KOPT-K1 (cell line): ENCODE results near the gene PDZD2.
"Not testable (repeated sequence)": the region's sequence is repeated elsewhere in the genome, so short reads cannot be mapped to it uniquely, and the experiment has no call there.

Experiments
- H3K27ac ChIP-seq: fragments of 200-600 bp; sonication (generic); 2 replicates; pipeline ENCODE4 v1.5.1; 2016; ENCODE audit warnings: antibody characterized with exemption, mild to moderate bottlenecking, low read depth, low read length; ENCODE audit not compliant: poor library complexity, severe bottlenecking
- H3K36me3 ChIP-seq: fragments of 200-600 bp; sonication (generic); 2 replicates; pipeline ENCODE4 v1.5.1; 2017; ENCODE audit warnings: antibody characterized with exemption, mild to moderate bottlenecking, low read length, moderate library complexity; ENCODE audit not compliant: insufficient read depth
- H3K9me3 ChIP-seq: fragments of 200-600 bp; sonication (generic); 2 replicates; pipeline ENCODE4 v1.5.1; 2017; ENCODE audit warnings: antibody characterized with exemption, low read length, mild to moderate bottlenecking; ENCODE audit not compliant: insufficient read depth, poor library complexity, severe bottlenecking

The PDZD2 gene

GRCh38 chr5:31754741-31755675, 116.1 kb downstream of the PDZD2 start:
- Histone ChIP-seq H3K9me3 (no peaks in the 10 kb centered on the region), H3K36me3 (no peaks in the 10 kb centered on the region), H3K27ac (no peak overlapping the region)

GRCh38 chr5:31755676-31756230, 116.8 kb downstream of the PDZD2 start:
- Histone ChIP-seq H3K9me3 (no peaks in the 10 kb centered on the region), H3K27ac (no peak overlapping the region), H3K36me3 (no peaks in the 10 kb centered on the region)

DNA sequence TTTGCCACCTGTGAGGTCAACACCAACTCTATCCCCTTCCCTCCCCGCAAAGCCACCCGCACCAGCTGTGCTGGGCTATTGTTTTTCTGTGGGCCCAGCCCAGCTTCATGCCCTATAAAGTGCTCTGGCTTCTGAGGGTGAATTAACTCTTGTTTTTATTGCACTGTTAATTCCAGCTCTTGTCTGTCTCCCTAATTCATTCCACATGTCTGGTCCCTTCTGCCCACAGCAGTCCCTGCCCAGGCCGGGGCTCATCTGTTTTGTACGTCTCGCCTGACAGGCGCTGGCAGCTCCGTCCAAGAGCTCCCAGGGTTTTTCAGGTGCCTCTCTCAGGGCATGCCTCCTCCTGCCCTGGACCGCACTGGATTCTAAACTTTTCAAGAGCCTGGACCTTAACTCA, 118.9 kb downstream of the PDZD2 start:
- Histone ChIP-seq H3K36me3 (no peaks in the 10 kb centered on the region), H3K9me3 (no peaks in the 10 kb centered on the region), H3K27ac (no peak overlapping the region)

- Histone ChIP-seq H3K27ac (no peak overlapping the region), H3K36me3 (no peaks in the 10 kb centered on the region), H3K9me3 (no peaks in the 10 kb centered on the region)
Measured at GRCh38 chr5:31758803-31759425, 120.0 kb downstream of the PDZD2 start.

DNA sequence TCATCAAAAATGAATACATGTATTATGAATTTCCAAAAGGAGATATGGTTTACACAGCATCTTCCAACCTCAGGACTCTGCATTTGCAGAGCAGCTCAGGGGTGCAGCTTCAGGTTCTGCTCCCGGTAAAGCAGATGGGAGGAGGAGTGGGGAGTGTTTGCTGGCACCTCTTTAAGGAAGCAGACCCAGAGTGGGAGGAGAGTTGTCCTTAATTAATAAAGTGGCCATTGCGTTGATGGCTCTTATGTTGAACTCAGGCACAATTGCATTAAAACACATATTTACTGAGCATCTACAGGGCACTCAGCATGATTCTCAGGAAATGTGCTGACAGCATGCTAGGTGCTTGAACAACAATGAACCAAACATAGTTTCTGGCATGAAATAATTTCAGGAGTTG, 121.0 kb downstream of the PDZD2 start:
- Histone ChIP-seq H3K36me3 (no peaks in the 10 kb centered on the region), H3K27ac (no peak overlapping the region), H3K9me3 (no peaks in the 10 kb centered on the region)

DNA sequence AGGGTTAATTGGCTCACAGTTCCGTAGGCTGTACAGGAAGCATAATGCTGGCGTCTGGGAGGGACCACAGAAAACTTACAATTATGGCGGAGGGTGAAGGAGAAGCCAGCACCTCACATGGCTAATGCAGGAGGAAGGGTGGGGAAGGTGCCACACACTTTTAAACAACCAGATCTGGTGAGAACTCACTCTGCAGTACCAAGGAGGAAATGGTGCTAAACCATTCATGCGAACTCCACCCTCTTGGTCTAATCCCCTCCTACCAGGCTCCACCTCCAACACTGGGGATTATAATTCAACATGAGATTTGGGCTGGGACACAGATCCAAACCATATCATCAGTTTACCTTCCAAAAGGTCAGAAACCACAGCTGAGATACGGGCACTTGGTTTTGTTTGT, 122.9 kb downstream of the PDZD2 start:
- Histone ChIP-seq H3K9me3 (no peaks in the 10 kb centered on the region), H3K27ac (no peak overlapping the region), H3K36me3 (no peaks in the 10 kb centered on the region)

GRCh38 chr5:31763424-31763823, 124.5 kb downstream of the PDZD2 start:
- Histone ChIP-seq H3K27ac (no peak overlapping the region), H3K9me3 (no peaks in the 10 kb centered on the region), H3K36me3 (no peaks in the 10 kb centered on the region)

DNA sequence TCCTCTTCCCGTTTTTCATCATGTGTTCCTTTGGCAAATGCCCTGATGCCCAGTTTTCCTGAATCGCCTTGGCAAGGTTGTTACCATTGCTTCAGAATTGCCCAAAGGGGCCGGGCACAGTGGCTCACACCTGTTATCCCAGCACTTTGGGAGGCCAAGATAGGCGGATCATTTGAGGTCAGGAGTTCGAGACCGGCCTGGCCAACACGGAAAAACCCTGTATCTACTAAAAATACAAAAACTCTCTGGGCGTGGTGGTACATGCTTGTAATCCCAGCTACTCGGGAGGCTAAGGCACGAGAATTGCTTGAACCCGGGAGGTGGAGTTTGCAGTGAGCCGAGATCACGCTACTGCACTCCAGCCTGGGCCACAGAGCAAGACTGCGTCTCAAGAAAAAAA, 125.8 kb downstream of the PDZD2 start:
- not testable (repeated sequence) for H3K9me3 ChIP-seq, H3K27ac ChIP-seq, H3K36me3 ChIP-seq

DNA sequence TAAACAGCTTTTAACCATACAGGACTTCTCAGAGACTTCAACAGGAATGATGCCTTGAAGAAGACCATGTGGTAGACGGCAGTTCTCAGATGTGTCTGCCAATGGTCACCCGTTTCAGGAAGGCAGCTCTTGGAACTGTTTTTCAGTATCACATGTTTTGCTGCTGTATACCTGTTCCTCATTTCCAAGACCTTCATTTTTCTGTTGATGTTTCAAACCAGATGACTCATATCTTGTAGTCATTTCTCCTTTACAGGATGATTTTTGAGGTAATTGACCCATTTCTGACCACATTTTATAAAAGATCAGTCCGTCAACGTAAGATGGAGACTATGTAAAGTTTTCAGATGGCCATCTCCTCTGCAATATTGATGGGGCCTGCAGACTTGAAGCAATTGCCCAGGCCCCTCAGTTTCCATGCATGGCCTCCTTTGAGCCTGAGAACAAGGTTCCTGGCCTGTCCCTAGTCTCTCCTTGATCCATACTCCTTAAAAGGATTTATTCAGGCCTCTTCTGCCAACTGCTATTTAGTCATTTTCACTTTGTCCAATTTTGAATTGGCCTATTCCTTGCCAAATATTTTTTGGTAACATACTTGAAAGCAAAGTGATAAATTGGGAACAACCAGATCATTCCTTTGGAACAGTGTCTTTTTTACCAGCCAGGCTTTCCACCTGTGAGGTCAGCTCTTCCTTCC, 128.6 kb downstream of the PDZD2 start:
- H3K9me3 ChIP-seq: no peaks in the 10 kb centered on the region
- no peaks in the 10 kb centered on the region for H3K36me3 ChIP-seq
- no peak overlapping the region for H3K27ac ChIP-seq

- no peak overlapping the region for H3K27ac ChIP-seq
- H3K9me3 ChIP-seq: no peaks in the 10 kb centered on the region
- no peaks in the 10 kb centered on the region for H3K36me3 ChIP-seq
Measured at GRCh38 chr5:31768046-31768445, 129.1 kb downstream of the PDZD2 start.

GRCh38 chr5:31768784-31769183, 129.9 kb downstream of the PDZD2 start:
- no peaks in the 10 kb centered on the region for H3K36me3 ChIP-seq
- H3K9me3 ChIP-seq: no peaks in the 10 kb centered on the region
- H3K27ac ChIP-seq: no peak overlapping the region

GRCh38 chr5:31769530-31769929, 130.6 kb downstream of the PDZD2 start:
- Histone ChIP-seq H3K9me3 (no peaks in the 10 kb centered on the region), H3K27ac (no peak overlapping the region), H3K36me3 (no peaks in the 10 kb centered on the region)

- Histone ChIP-seq H3K36me3 (no peaks in the 10 kb centered on the region), H3K27ac (no peak overlapping the region), H3K9me3 (no peaks in the 10 kb centered on the region)
Measured at GRCh38 chr5:31770132-31770720, 131.3 kb downstream of the PDZD2 start.

DNA sequence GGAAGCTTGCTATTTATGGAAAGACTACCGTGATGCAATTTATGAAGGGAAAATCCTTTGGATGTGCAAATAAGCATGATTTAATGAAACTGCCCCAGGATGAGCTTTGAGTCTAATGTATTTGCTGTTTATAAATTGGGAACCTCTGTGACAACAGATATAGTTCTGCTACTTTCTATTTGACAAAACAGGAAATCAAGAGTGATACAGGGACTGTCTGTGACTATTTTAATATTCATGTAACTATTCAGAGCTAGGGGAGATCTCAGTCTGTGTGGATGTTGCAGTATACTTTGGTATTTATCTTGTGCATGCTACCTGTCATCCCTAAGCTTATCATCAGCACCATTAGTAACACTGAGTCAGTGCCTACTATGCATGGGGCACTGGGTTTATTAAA, 132.1 kb downstream of the PDZD2 start:
- Histone ChIP-seq H3K36me3 (no peaks in the 10 kb centered on the region), H3K27ac (no peak overlapping the region), H3K9me3 (no peaks in the 10 kb centered on the region)

- Histone ChIP-seq H3K36me3 (no peaks in the 10 kb centered on the region), H3K9me3 (no peaks in the 10 kb centered on the region), H3K27ac (no peak overlapping the region)
Measured at GRCh38 chr5:31771500-31771899, 132.6 kb downstream of the PDZD2 start.
